Right ventricle myocardium superior (tissue), 1 donor: ENCODE results near the gene CXCL6. TPM values are rescaled to one million over a fixed set of nuclear protein-coding genes. Genes with fewer than 3 reads are reported as not detected.

Source experiments
- ATAC-seq: fragments of 200-7000 bp; cut with Tn5 transposase; one replicate; pipeline ENCODE4 v1.9.1; 2020; ENCODE audit warnings: mild to moderate bottlenecking; ENCODE audit not compliant: poor library complexity
- DNase-seq: peaks from one replicate; pipeline ENCODE4 v3.0.0-alpha.2; 2020
- intact Hi-C: fragments of 100-400 bp; cut with DNase I; formaldehyde crosslinking; loops from one replicate; pipeline ENCODE4 v1.11.2; 2022
- total RNA-seq: library from RNA; stranded (reverse); fragmentation: NEBNext Ultra II Directional; extraction: Animal tissue kit (Norgen Biotek cat#: 25700); gene quantifications from one replicate; pipeline ENCODE4 v1.2.1, GENCODE V29; 2021
- donor health status: DM: no; HTN: yes; CAD: no; lungs with severe emphysema.

The CXCL6 gene
- total RNA-seq, 1 donor from 2014 or later: not detected

GRCh38 chr4:73839715-73840114 is 3.2 kb downstream of the CXCL6 start:
- ATAC-seq (no peak), DNase-seq (no peak)
- intact Hi-C loops: no loop called here

- intact Hi-C loops: no loop called here
- ATAC-seq: no peak
- no peak for DNase-seq
Observed at GRCh38 chr4:73841243-73841925, 4.9 kb downstream of the CXCL6 start.

- DNase-seq (no peak), ATAC-seq (no peak)
- intact Hi-C loops: no loop called here
Observed at GRCh38 chr4:73842696-73843095, 6.2 kb downstream of the CXCL6 start.

GRCh38 chr4:73843369-73843768 is 6.9 kb downstream of the CXCL6 start:
- intact Hi-C loops: no loop called here
- ATAC-seq (no peak), DNase-seq (no peak)

GRCh38 chr4:73844345-73844744 is 7.9 kb downstream of the CXCL6 start:
- no peak for ATAC-seq
- intact Hi-C loops: no loop called here
- no peak for DNase-seq

- intact Hi-C loops: no loop called here
- ATAC-seq (no peak), DNase-seq (no peak)
Observed at GRCh38 chr4:73844806-73845205, 8.3 kb downstream of the CXCL6 start.

GRCh38 chr4:73847526-73848182 is 11.2 kb downstream of the CXCL6 start:
- intact Hi-C loops: no loop called here
- ATAC-seq (no peak), DNase-seq (no peak)

- ATAC-seq (no peak), DNase-seq (no peak)
- intact Hi-C loops: no loop called here
Observed at GRCh38 chr4:73848183-73848777, 11.8 kb downstream of the CXCL6 start.

GRCh38 chr4:73850261-73850970 is 13.9 kb downstream of the CXCL6 start:
- DNase-seq: no peak
- no peak for ATAC-seq
- intact Hi-C loops: no loop called here

GRCh38 chr4:73851293-73851692 is 14.8 kb downstream of the CXCL6 start:
- no peak for DNase-seq
- no peak for ATAC-seq
- intact Hi-C loops: no loop called here

GRCh38 chr4:73852771-73853170 is 16.3 kb downstream of the CXCL6 start:
- ATAC-seq: no peak
- DNase-seq: no peak
- intact Hi-C loops: no loop called here

- DNase-seq (peak; percentile 62), ATAC-seq (peak; percentile 52)
Observed at GRCh38 chr4:73853246-73853704, 16.8 kb downstream of the CXCL6 start, which contains the start of gene PF4V1. Gene PF4V1, plus strand, starts transcription at chr4:73853296. Its CDS starts 67 bp downstream, at chr4:73853363.

GRCh38 chr4:73853718-73854473 is 17.4 kb downstream of the CXCL6 start:
- no peak for DNase-seq
- no peak for ATAC-seq
- intact Hi-C loops: no loop called here

More at GRCh38 chr4:73853246-73853704, 16.8 kb downstream of the CXCL6 start, which contains the start of gene PF4V1:
- intact Hi-C loops: no loop called here

GRCh38 chr4:73855406-73855805 is 18.9 kb downstream of the CXCL6 start:
- intact Hi-C loops: no loop called here
- no peak for DNase-seq

GRCh38 chr4:73856518-73856917 is 20.0 kb downstream of the CXCL6 start:
- intact Hi-C loops: no loop called here

More at GRCh38 chr4:73855406-73855805, 18.9 kb downstream of the CXCL6 start:
- ATAC-seq: no peak

GRCh38 chr4:73859614-73860088 is 23.2 kb downstream of the CXCL6 start:
- intact Hi-C loops: no loop called here
- ATAC-seq (peak; percentile 81), DNase-seq (no peak)

More at GRCh38 chr4:73856518-73856917, 20.0 kb downstream of the CXCL6 start:
- ATAC-seq (peak; percentile 37), DNase-seq (no peak)

- no peak for ATAC-seq
- no peak for DNase-seq
- intact Hi-C loops: no loop called here
Observed at GRCh38 chr4:73860181-73860580, 23.7 kb downstream of the CXCL6 start.

GRCh38 chr4:73860917-73861316 is 24.4 kb downstream of the CXCL6 start:
- ATAC-seq: no peak
- intact Hi-C loops: no loop called here
- no peak for DNase-seq
